OCI-LY1 (cell line): ENCODE results near the gene ARFGEF3.

Source experiments
- CTCF ChIP-seq: fragments of 200-600 bp; sonication (generic), shearing (Covaris generic); IDR thresholded peaks from 2 replicates; pipeline ENCODE4 v1.5.1; 2017; ENCODE audit warnings: mild to moderate bottlenecking, antibody characterized with exemption, low read length, moderate library complexity, mixed read lengths
- EZH2 ChIP-seq: fragments of 200-600 bp; sonication (generic), shearing (Covaris generic); IDR thresholded peaks from 2 replicates; pipeline ENCODE4 v1.8.0; 2017; ENCODE audit warnings: borderline replicate concordance, mixed run types, mild to moderate bottlenecking, antibody characterized with exemption, low read length, moderate library complexity, mixed read lengths

- TF ChIP-seq CTCF (no peak), EZH2 (no peak)
Observed at GRCh38 chr6:138157986-138158638, 3.6 kb upstream of the ARFGEF3 start.
